Ishikawa (cell line): ENCODE data around the gene ESCO1.
A peak's percentile ranks its signal among the peaks of the same experiment; 100 is the strongest.

Experiments
- CEBPB ChIP-seq: IDR thresholded peaks from 2 replicates; pipeline ENCODE4 v1.6.1; 2012
- TEAD4 ChIP-seq: IDR thresholded peaks from 2 replicates; pipeline ENCODE4 v1.6.1; 2012

- TF ChIP-seq TEAD4 (peak; percentile 37; the same call in 1 of the 2 replicates), CEBPB (no peak)
These were observed 11.9 kb upstream of the ESCO1 start, which contains the start of gene SNRPD1 for GRCh38 chr18:21612125-21613039.
